ENCODE data around the gene SGCD.

SGCD gene
- 0 reads per million in 2 experiments for total RNA-seq

GRCh38 chr5:156326718-156327259 is at the start of gene SGCD:
Gene SGCD, plus strand, starts transcription at chr5:156327164.
- DNase-seq (ENCODE audit: low read depth) = no peak

- DNase-seq (ENCODE audit: low read depth) = no peak
These were observed 49.7 kb upstream of the SGCD start for GRCh38 chr5:156277290-156277689.

- DNase-seq (ENCODE audit: low read depth) = no peak
These were observed 31.5 kb upstream of the SGCD start for GRCh38 chr5:156295431-156295830.

- DNase-seq (ENCODE audit: low read depth) = no peak
These were observed 16.8 kb upstream of the SGCD start for GRCh38 chr5:156310115-156310514.

- DNase-seq (ENCODE audit: low read depth) = no peak
These were observed 13.9 kb upstream of the SGCD start for GRCh38 chr5:156312897-156313694.

- no peak for DNase-seq (ENCODE audit: low read depth)
These were observed 12.5 kb upstream of the SGCD start for GRCh38 chr5:156314416-156314815.

GRCh38 chr5:156322666-156323065 is 4.3 kb upstream of the SGCD start:
- DNase-seq (ENCODE audit: low read depth) = no peak

GRCh38 chr5:156327296-156327695 is 332 bp downstream of the SGCD start:
- DNase-seq (ENCODE audit: low read depth) = no peak

- DNase-seq (ENCODE audit: low read depth) = no peak
These were observed 1.2 kb downstream of the SGCD start for GRCh38 chr5:156328161-156328560.

- DNase-seq (ENCODE audit: low read depth) = no peak
These were observed 1.8 kb downstream of the SGCD start for GRCh38 chr5:156328766-156329165.

- no peak for DNase-seq (ENCODE audit: low read depth)
These were observed 2.2 kb downstream of the SGCD start for GRCh38 chr5:156329171-156329611.

GRCh38 chr5:156330141-156330870 is 3.3 kb downstream of the SGCD start:
- no peak for DNase-seq (ENCODE audit: low read depth)

GRCh38 chr5:156331181-156331580 is 4.2 kb downstream of the SGCD start:
- no peak for DNase-seq (ENCODE audit: low read depth)

GRCh38 chr5:156331845-156332244 is 4.9 kb downstream of the SGCD start:
- no peak for DNase-seq (ENCODE audit: low read depth)

- DNase-seq (ENCODE audit: low read depth) = no peak
These were observed 5.3 kb downstream of the SGCD start for GRCh38 chr5:156332245-156332644.

- no peak for DNase-seq (ENCODE audit: low read depth)
These were observed 12.3 kb downstream of the SGCD start for GRCh38 chr5:156339139-156339841.

- no peak for DNase-seq (ENCODE audit: low read depth)
These were observed 13.9 kb downstream of the SGCD start for GRCh38 chr5:156340893-156341292.

- no peak for DNase-seq (ENCODE audit: low read depth)
These were observed 23.3 kb downstream of the SGCD start for GRCh38 chr5:156350256-156350655.

GRCh38 chr5:156351423-156351822 is 24.5 kb downstream of the SGCD start:
- DNase-seq (ENCODE audit: low read depth) = no peak

- no peak for DNase-seq (ENCODE audit: low read depth)
These were observed 27.6 kb downstream of the SGCD start for GRCh38 chr5:156354571-156354970.

- DNase-seq (ENCODE audit: low read depth) = no peak
These were observed 29.3 kb downstream of the SGCD start for GRCh38 chr5:156356238-156356637.

- DNase-seq (ENCODE audit: low read depth) = no peak
These were observed 32.5 kb downstream of the SGCD start for GRCh38 chr5:156359476-156359875.

Measured in T follicular helper cell (primary cell).